ENCODE measurements around the gene THRB. TPM values are rescaled to one million over a fixed set of nuclear protein-coding genes. Genes with fewer than 3 reads are reported as not detected.

THRB gene
- total RNA-seq, 1 donor from 2014 or later: 3.1 TPM

DNA sequence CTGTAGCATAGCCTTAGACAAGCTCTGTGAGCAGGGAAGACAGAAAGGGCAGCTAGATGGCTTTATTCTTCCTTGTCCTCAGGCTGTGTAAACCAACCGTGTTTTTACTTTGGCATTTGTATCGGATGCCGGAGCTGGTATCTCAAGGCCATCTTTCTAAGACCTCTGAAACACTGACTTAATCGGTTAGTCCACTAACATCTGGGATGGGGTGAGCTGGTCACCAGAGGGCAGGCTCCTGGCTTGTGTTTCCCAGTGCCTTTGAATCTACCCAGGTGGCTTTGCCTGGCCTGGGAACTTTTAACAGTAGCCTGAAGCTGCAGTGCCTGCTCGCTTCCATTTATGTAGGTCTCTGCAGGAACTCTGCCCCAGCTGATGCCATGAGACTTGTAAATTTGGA is 296.8 kb downstream of the THRB start:
- H3K27me3 ChIP-seq (ENCODE audit: control insufficient read depth, insufficient read depth, low read length): no peaks in the 10 kb centered on the region
- no peak overlapping the region for H3K4me3 ChIP-seq (ENCODE audit: low read depth, low read length)
- no peaks in the 10 kb centered on the region for H3K36me3 ChIP-seq (ENCODE audit: control insufficient read depth, insufficient read depth, low read length)
- DNase-seq (ENCODE audit: low read depth): no peak
- TF ChIP-seq, protein P1, sequence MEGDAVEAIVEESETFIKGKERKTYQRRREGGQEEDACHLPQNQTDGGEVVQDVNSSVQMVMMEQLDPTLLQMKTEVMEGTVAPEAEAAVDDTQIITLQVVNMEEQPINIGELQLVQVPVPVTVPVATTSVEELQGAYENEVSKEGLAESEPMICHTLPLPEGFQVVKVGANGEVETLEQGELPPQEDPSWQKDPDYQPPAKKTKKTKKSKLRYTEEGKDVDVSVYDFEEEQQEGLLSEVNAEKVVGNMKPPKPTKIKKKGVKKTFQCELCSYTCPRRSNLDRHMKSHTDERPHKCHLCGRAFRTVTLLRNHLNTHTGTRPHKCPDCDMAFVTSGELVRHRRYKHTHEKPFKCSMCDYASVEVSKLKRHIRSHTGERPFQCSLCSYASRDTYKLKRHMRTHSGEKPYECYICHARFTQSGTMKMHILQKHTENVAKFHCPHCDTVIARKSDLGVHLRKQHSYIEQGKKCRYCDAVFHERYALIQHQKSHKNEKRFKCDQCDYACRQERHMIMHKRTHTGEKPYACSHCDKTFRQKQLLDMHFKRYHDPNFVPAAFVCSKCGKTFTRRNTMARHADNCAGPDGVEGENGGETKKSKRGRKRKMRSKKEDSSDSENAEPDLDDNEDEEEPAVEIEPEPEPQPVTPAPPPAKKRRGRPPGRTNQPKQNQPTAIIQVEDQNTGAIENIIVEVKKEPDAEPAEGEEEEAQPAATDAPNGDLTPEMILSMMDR (IDR thresholded peaks at IDR 0.05; ENCODE audit: insufficient read depth, low read length, poor library complexity, severe bottlenecking): no peak

DNA sequence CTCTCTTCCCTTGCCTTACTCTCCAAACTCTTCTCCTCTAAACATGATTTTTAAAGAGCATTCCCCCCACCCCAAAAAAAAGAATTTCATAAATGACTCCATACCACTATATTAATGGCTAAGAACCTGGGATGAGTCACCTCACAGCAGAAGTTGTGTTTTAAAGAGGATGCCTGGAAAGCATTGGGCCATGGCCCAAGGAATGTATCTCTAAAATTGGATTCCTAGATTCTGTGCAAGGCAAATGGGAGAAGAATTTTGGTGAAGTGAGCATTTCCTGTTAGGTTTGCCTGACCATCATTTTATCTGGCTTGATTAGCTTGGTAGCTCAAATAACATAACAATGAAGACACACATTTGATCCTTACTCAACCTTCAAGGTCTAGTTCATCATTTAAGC is 298.1 kb downstream of the THRB start:
- no peak for DNase-seq (ENCODE audit: low read depth)
- Histone ChIP-seq H3K27me3 (ENCODE audit: control insufficient read depth, insufficient read depth, low read length) (no peaks in the 10 kb centered on the region), H3K4me3 (ENCODE audit: low read depth, low read length) (no peak overlapping the region), H3K36me3 (ENCODE audit: control insufficient read depth, insufficient read depth, low read length) (no peaks in the 10 kb centered on the region)
- TF ChIP-seq, protein P1 (IDR thresholded peaks at IDR 0.05; ENCODE audit: insufficient read depth, low read length, poor library complexity, severe bottlenecking): no peak

DNA sequence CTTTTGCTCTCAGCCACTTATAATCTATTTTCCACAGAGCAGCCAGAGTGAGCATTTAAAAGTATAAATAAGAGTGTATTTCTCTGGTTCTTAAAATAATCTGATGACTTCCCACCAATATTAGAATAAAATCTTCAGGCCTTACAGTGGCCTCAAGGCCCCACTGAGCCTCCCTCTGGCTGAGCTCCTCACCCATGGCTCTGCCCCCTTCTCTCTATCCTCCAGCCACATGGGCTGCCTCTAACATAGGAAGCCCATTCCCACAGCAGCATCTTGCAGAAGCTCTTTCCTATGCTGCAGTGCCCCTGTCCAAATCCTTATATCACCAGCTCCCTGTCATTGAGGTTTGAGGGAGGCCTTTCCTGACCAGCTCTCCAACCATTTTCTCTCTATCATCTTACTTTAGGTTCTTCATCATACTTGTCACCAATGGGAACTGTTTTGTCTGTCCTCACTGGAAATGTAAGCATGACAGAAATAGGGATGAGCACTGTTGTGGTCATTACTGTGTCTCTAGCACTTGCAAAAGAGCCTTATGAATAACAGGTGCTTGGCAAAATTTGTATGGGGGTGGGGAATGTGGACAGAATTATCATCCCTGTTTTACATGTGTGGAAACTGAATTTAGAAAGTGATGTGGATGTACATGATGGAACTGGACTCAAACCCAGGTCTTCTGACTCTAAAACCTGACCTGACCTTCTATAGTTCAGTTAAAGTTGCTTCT is 299.0 kb downstream of the THRB start:
- no peak overlapping the region for H3K4me3 ChIP-seq (ENCODE audit: low read depth, low read length)
- H3K36me3 ChIP-seq (ENCODE audit: control insufficient read depth, insufficient read depth, low read length): no peaks in the 10 kb centered on the region
- H3K27me3 ChIP-seq (ENCODE audit: control insufficient read depth, insufficient read depth, low read length): no peaks in the 10 kb centered on the region
- TF ChIP-seq, protein P1 (IDR thresholded peaks at IDR 0.05; ENCODE audit: insufficient read depth, low read length, poor library complexity, severe bottlenecking): no peak
- no peak for DNase-seq (ENCODE audit: low read depth)

DNA sequence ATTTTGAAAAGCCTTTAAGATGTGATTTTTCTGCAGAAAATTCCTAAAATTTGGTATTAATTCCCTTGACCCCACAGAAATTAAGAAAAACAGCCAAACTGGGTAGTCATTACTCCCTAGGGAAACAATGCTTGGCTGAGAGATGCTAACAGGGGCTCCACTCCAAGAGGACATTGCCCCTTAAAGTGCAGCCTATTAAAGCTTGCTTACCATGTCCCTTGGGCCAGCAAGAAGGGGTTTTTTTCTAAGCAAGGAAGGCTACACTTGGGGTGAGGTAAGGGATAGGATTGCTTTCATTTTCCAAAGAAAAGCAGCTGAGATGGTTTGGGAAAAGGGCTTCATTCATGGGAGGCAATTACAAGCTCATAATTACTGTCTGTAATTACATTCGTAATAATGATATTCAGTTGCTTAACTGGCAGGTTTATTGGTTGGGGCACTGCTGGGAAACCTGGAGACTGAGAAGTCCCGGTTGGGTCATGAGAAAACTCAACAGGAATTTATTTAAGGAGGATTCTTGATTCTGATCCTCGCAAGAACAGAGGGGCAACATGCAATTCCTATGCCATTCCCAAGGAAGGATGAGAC is 302.1 kb downstream of the THRB start:
- Histone ChIP-seq H3K27me3 (ENCODE audit: control insufficient read depth, insufficient read depth, low read length) (no peaks in the 10 kb centered on the region), H3K4me3 (ENCODE audit: low read depth, low read length) (no peak overlapping the region), H3K36me3 (ENCODE audit: control insufficient read depth, insufficient read depth, low read length) (no peaks in the 10 kb centered on the region)
- no peak for DNase-seq (ENCODE audit: low read depth)
- TF ChIP-seq, protein P1 (IDR thresholded peaks at IDR 0.05; ENCODE audit: insufficient read depth, low read length, poor library complexity, severe bottlenecking): no peak

DNA sequence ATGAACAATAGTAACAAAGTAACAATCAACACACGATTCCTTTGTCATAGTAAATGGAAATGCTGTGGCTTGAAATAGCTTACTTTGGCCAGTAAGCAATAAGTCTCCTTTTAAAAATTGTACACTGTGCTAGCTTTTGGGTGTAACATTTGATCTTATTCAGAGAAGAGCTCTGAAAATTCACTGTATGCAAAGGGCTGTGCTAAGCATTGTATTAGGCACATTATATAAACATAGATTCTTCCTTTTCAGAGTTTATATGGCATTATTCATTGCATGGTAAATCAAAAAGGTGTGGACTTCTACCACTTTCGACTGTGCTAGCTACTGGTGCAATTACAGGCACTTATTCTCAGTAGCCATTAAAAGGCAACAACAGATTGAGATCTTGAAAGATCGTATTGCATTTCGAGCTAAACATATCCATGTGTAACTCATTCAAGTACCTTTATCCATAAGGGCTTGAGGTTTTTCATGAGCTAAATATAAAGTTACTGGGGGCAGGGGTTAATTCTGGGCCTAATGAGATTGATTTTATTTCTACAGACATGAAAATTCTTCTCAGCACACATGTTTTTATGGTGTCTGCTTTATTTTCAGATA is 302.7 kb downstream of the THRB start:
- Histone ChIP-seq H3K4me3 (ENCODE audit: low read depth, low read length) (no peak overlapping the region), H3K36me3 (ENCODE audit: control insufficient read depth, insufficient read depth, low read length) (no peaks in the 10 kb centered on the region), H3K27me3 (ENCODE audit: control insufficient read depth, insufficient read depth, low read length) (no peaks in the 10 kb centered on the region)
- TF ChIP-seq, protein P1 (IDR thresholded peaks at IDR 0.05; ENCODE audit: insufficient read depth, low read length, poor library complexity, severe bottlenecking): no peak
- no peak for DNase-seq (ENCODE audit: low read depth)
